ENCODE measurements around the gene SELENOT.

Gene SELENOT

DNA sequence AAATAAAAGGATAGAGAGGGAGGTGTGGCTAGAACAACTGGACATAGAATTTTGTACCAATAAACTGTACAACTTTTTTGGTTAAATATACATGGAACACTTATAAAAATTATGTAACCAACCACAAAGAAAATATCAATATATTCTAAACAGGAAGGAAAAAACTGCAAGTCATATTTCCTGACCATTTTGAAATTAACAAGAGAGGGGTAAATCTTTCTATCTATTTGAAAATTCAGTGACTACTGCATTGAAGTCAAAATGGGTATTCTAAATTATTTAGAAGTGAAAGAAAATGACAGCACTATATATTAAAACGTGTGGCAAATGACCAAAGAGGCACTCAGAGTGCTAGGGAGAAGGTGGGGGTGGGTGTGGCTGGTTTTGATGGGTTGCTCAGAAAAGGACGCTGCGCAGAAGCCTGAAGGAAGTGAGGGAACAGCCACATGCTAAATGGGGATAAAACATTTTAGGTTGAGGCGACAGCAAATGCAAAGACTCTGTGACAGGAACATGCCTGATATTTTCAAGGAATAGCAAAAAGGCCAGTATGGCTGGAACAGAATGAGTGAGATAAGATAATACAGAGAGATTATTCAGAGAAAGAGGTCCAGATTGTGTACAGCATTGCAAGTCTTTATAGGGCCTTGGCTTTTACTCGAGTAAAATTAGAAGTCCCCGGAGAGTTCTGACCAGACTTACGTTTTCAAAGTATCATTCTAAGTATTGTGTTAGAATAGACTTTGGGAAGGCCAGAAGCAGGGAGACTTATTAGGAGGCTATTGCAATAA lies 59.5 kb downstream of the SELENOT start:
- in situ Hi-C loops (cut with MboI; ENCODE audit: low sequenced_read_pairs): no loop called here

DNA sequence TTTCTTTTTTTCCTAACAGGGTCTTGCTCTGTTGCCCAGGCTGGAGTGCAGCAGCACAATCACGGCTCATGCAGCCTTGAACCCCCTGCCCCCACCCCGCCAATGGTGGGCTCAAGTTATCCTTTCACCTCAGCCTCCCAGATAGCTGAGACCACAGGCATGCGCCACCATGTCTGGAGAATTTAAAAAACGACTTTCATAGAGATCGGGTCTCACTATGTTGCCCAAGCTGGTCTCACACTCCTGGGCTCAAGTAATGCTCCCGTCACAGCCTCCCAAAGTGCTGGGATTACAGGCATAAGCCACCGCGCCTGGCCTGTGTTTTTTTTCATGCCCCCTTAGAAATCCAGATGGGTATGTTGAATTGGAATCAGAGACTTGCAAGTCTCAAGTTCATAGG lies 60.3 kb downstream of the SELENOT start:
- in situ Hi-C loops (cut with MboI; ENCODE audit: low sequenced_read_pairs): no loop called here

DNA sequence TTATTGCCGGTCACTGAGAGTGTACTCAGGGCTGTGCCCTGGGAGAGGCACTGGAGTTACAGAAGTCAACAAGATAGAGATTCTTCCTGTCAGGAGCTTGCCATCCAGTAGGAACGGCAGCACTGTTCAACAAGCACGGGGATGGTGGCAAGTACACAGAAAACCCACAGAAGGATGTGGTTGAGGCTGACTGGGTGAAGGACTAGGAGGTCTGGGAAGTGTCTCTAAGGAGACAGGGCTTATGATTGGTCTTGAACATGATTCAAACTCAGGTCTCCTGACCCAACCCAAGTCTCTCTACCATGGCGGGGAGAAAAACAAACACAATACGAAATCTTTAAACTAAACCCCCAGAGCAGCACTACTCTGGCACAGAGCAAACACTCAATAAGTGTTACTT lies 63.0 kb downstream of the SELENOT start:
- in situ Hi-C loops (cut with MboI; ENCODE audit: low sequenced_read_pairs): no loop called here

DNA sequence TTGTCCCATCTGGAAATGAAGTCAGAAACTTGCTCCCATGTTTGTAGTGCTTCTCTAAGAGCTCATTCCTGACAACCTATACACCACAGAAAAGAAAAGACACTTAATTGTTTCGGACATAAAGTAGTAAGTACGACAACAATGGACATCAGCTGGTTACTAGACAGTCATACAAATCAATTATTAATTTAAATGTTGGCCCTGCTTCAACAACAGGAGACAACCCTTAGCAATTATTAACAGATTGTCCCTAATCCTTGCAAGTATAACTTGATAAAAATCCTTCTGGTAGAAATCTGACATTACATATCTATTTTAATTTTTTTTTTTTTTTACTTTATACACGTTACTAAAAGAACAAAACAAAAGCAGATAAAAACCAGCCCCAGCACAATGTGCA lies 70.8 kb downstream of the SELENOT start:
- in situ Hi-C loops (cut with MboI; ENCODE audit: low sequenced_read_pairs): no loop called here

DNA sequence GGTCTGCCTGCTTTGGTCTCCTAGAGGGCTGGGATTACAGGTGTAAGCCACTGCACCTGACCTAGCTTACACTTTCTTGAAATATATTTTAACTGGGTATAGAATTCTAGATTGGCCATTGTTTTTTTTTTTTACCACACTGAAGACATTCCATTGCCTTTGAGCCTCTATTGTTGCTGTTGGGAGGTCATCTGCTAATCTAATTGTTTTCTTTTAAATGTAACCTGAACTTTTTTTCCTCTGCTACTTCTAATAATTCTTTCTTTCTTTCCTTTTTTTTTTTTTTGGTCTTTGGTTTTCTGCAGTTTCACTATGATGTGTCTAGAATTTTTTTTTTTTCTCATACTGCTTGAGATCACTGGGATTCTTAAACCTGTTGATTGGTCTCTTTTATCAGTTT lies 72.5 kb downstream of the SELENOT start:
- in situ Hi-C loops (cut with MboI; ENCODE audit: low sequenced_read_pairs): no loop called here
